ENCODE data around the gene PTCD1.

DNA sequence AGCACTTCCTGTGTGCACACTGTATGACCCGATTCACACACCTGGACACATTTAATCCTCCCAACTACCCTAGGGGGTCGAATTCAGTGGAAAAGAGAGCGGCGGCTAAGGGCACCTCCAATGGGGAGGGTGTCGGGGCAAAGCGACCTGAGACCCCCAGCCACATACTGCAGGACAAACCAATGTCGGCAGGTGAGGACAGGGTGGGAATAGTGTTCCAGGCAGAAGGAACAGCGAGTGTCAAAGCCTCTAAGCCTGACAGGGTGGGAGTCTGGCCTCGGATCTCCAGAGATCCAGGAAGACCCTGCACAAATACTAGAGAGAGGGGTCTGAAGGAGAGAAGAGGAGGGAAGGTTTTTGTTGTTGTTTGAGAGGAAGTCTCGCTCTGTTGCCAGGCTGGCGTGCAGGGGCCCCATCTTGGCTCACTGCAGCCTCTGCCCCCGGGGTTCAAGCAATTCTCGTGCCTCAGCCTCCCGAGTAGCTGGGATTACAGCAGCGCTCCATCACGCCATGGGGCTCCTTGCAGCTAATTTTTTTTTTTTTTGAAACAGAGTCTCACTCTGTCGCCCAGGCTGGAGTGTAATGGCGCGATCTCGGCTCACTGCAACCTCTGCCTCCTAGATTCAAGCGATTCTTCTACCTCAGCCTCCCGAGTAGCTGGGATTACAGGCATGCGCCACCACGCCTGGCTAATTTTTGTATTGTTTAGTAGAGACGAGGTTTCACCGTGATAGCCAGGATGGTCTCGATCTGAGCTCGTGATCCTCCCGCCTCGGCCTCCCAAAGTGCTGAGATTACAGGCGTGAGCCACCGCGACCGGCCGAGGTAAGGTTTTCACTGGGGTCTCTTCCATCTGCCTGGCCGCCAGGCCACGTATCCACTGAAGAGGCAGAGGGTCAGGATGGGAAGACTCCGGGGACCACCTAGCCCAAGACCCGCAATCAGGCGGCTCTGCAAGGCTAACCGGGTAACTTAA is 65.2 kb downstream of the PTCD1 start:
- TF ChIP-seq ZNF274 (IDR thresholded peaks at IDR 0.05; ENCODE audit: borderline replicate concordance, low read depth, low read length) (no peak), ZSCAN29 (IDR thresholded peaks at IDR 0.05) (no peak), CAMTA2 (CRISPR knock-in tag; conservative IDR thresholded peaks at IDR 0.05) (no peak), ZC3H11A (IDR thresholded peaks at IDR 0.05; ENCODE audit: low read depth, low read length) (no peak), HNRNPLL (IDR thresholded peaks at IDR 0.05; ENCODE audit: low read depth, low read length, poor library complexity, severe bottlenecking) (no peak), NFIC (IDR thresholded peaks at IDR 0.05) (no peak), SUPT5H (IDR thresholded peaks at IDR 0.05) (no peak), SETDB1 (IDR thresholded peaks at IDR 0.05; ENCODE audit: low read length) (no peak), MEF2A (IDR thresholded peaks at IDR 0.05; ENCODE audit: control insufficient read depth, low read depth, low read length) (no peak), SPI1 (IDR thresholded peaks at IDR 0.05; ENCODE audit: borderline replicate concordance, low read depth, low read length) (no peak), NR3C1 (CRISPR knock-in tag; IDR thresholded peaks at IDR 0.05) (no peak), SAP30 (IDR thresholded peaks at IDR 0.05; ENCODE audit: borderline replicate concordance, insufficient read depth, low read depth, low read length, poor library complexity, severe bottlenecking) (no peak), ZC3H8 (IDR thresholded peaks at IDR 0.05) (no peak)
- TF ChIP-seq, protein P1, sequence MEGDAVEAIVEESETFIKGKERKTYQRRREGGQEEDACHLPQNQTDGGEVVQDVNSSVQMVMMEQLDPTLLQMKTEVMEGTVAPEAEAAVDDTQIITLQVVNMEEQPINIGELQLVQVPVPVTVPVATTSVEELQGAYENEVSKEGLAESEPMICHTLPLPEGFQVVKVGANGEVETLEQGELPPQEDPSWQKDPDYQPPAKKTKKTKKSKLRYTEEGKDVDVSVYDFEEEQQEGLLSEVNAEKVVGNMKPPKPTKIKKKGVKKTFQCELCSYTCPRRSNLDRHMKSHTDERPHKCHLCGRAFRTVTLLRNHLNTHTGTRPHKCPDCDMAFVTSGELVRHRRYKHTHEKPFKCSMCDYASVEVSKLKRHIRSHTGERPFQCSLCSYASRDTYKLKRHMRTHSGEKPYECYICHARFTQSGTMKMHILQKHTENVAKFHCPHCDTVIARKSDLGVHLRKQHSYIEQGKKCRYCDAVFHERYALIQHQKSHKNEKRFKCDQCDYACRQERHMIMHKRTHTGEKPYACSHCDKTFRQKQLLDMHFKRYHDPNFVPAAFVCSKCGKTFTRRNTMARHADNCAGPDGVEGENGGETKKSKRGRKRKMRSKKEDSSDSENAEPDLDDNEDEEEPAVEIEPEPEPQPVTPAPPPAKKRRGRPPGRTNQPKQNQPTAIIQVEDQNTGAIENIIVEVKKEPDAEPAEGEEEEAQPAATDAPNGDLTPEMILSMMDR (IDR thresholded peaks at IDR 0.05 in 2 of 3, conservative IDR thresholded peaks at IDR 0.05 in 1 of 3; ENCODE audit: insufficient read depth in 2 of 3, low read depth in 1 of 3, low read length in 3 of 3) = no peak
